ENCODE data around the gene EGFR.

DNA sequence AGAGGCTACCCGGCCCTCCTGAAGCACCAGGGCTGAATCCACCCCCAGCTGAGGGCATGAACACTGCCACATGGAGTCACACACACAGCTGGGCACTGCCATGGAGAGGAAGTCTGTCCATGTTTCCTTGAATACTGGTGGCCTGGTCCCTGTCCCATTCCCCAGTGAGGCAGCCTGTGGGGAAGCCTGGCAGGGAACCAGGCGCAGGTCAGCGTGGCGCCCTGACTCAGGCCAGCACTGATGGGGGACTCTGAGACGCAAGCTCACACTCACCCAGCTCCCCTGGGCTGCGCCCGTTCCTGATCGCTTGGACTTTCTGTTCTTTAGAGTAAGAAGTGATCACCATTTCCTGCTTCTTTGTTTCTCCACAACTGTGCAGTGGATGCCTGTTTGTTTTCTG lies 128.3 kb downstream of the EGFR start:
- TF ChIP-seq, protein P1, sequence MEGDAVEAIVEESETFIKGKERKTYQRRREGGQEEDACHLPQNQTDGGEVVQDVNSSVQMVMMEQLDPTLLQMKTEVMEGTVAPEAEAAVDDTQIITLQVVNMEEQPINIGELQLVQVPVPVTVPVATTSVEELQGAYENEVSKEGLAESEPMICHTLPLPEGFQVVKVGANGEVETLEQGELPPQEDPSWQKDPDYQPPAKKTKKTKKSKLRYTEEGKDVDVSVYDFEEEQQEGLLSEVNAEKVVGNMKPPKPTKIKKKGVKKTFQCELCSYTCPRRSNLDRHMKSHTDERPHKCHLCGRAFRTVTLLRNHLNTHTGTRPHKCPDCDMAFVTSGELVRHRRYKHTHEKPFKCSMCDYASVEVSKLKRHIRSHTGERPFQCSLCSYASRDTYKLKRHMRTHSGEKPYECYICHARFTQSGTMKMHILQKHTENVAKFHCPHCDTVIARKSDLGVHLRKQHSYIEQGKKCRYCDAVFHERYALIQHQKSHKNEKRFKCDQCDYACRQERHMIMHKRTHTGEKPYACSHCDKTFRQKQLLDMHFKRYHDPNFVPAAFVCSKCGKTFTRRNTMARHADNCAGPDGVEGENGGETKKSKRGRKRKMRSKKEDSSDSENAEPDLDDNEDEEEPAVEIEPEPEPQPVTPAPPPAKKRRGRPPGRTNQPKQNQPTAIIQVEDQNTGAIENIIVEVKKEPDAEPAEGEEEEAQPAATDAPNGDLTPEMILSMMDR (conservative IDR thresholded peaks at IDR 0.05 in 1 of 2, IDR thresholded peaks at IDR 0.05 in 1 of 2; ENCODE audit: extremely low read depth in 1 of 2, insufficient read depth in 1 of 2, low read depth in 1 of 2, low read length in 2 of 2), result no peak
- no peak for TF ChIP-seq EZH2 (IDR thresholded peaks at IDR 0.05; ENCODE audit: borderline replicate concordance, low read length)

Measured in mammary epithelial cell (primary cell).